Uterus (tissue), 2 donors: ENCODE measurements around the gene CHN2.

ENCODE experiments used
- CTCF ChIP-seq, 4 experiments: fragments of 200-600 bp in 2 of 4; fragments of 450-650 bp in 2 of 4; sonication (generic) in 2 of 4; IDR thresholded peaks; one replicate each; pipeline ENCODE4 v1.5.1; 2016 to 2019; ENCODE audit warnings: antibody characterized with exemption in 4 of 4, mild to moderate bottlenecking in 2 of 4, moderate library complexity in 1 of 4
- POLR2A ChIP-seq, 2 donors: fragments of 450-650 bp; IDR thresholded peaks; one replicate each; pipeline ENCODE4 v1.6.1; 2016; ENCODE audit warnings: antibody characterized with exemption in 2 of 2, mild to moderate bottlenecking in 1 of 2, moderate library complexity in 1 of 2

- no peak for TF ChIP-seq POLR2A (IDR thresholded peaks at IDR 0.05)
- TF ChIP-seq CTCF (IDR thresholded peaks at IDR 0.05): no peak
These were observed 43.7 kb upstream of the CHN2 start for GRCh38 chr7:29150856-29151255.
